WTC11 (cell line): ENCODE data around the gene PDSS2. TPM values are rescaled to one million over a fixed set of nuclear protein-coding genes. Genes with fewer than 3 reads are reported as not detected.

ENCODE experiments used
- ATAC-seq: fragments of 200-7000 bp; cut with Tn5 transposase; 2 replicates; pipeline ENCODE4 v1.10.0; 2021; ENCODE audit warnings: mild to moderate bottlenecking, moderate library complexity
- CTCF ChIA-PET: fragments of 300-600 bp; sonication (Branson Sonifier 250); formaldehyde crosslinking; loops from one replicate; lab custom pipeline; 2021; ENCODE audit warnings: antibody characterized with exemption; lab: Charles Lee
- POLR2A ChIA-PET: fragments of 350-600 bp; sonication (Branson Sonifier 250); formaldehyde crosslinking; loops from one replicate; lab custom pipeline; 2021; ENCODE audit warnings: antibody characterized with exemption; lab: Charles Lee
- DNase-seq: peaks from one replicate; pipeline ENCODE4 v3.0.0; 2021; ENCODE audit warnings: low spot score
- H3K27ac Mint-ChIP-seq: 2 replicates; pipeline ENCODE4 v1.8.0; 2021; ENCODE audit warnings: mixed read lengths
- H3K27me3 Mint-ChIP-seq: 2 replicates; pipeline ENCODE4 v1.8.0; 2021; ENCODE audit warnings: low read depth, mild to moderate bottlenecking, moderate library complexity, mixed read lengths
- H3K36me3 Mint-ChIP-seq: 2 replicates; pipeline ENCODE4 v1.8.0; 2021; ENCODE audit warnings: mixed read lengths
- H3K4me1 Mint-ChIP-seq: 2 replicates; pipeline ENCODE4 v1.8.0; 2022; ENCODE audit warnings: mixed read lengths
- H3K4me3 Mint-ChIP-seq: 2 replicates; pipeline ENCODE4 v1.8.0; 2021; ENCODE audit warnings: mild to moderate bottlenecking, moderate library complexity, mixed read lengths
- H3K9me3 Mint-ChIP-seq: 2 replicates; pipeline ENCODE4 v1.8.0; 2021; ENCODE audit warnings: mixed read lengths
- ATF1 ChIP-seq: sonication (generic); formaldehyde crosslinking; IDR thresholded peaks from 2 replicates; pipeline ENCODE4 v1.8.1; 2023; ENCODE audit warnings: mild to moderate bottlenecking, moderate library complexity, missing genetic modification reagents
- ATF3 ChIP-seq: sonication (generic); formaldehyde crosslinking; conservative IDR thresholded peaks from 2 replicates; pipeline ENCODE4 v1.8.1; 2022; ENCODE audit warnings: mild to moderate bottlenecking, missing genetic modification reagents
- CREB1 ChIP-seq: sonication (generic); formaldehyde crosslinking; IDR thresholded peaks from 2 replicates; pipeline ENCODE4 v1.8.0; 2023; ENCODE audit warnings: mild to moderate bottlenecking, missing genetic modification reagents
- CREM ChIP-seq: sonication (generic); formaldehyde crosslinking; IDR thresholded peaks from 2 replicates; pipeline ENCODE4 v1.8.1; 2022; ENCODE audit warnings: mild to moderate bottlenecking, missing genetic modification reagents, moderate library complexity
- E2F4 ChIP-seq: sonication (generic); formaldehyde crosslinking; IDR thresholded peaks from 2 replicates; pipeline ENCODE4 v1.8.1; 2022; ENCODE audit warnings: low read depth, mild to moderate bottlenecking, moderate library complexity, missing genetic modification reagents, borderline replicate concordance
- EMX1 ChIP-seq: fragments of 250-450 bp; sonication (Bioruptor Pico); IDR thresholded peaks from 2 replicates; pipeline ENCODE4 v1.8.0; 2021; ENCODE audit warnings: mild to moderate bottlenecking
- ERG ChIP-seq: fragments of 250-450 bp; sonication (Bioruptor Pico); IDR thresholded peaks from 2 replicates; pipeline ENCODE4 v1.8.0; 2021; ENCODE audit warnings: mild to moderate bottlenecking
- FOXJ3 ChIP-seq: sonication (generic); formaldehyde crosslinking; IDR thresholded peaks from 2 replicates; pipeline ENCODE4 v1.9.0; 2021; ENCODE audit warnings: missing genetic modification reagents, mild to moderate bottlenecking, borderline replicate concordance
- FOXP4 ChIP-seq: sonication (generic); formaldehyde crosslinking; IDR thresholded peaks from 2 replicates; pipeline ENCODE4 v1.8.0; 2022; ENCODE audit warnings: mild to moderate bottlenecking, missing genetic modification reagents
- GRHL2 ChIP-seq: fragments of 250-450 bp; sonication (Bioruptor Pico); IDR thresholded peaks from 2 replicates; pipeline ENCODE4 v1.8.0; 2022; ENCODE audit warnings: mild to moderate bottlenecking, moderate library complexity; ENCODE audit not compliant: insufficient replicate concordance, severe bottlenecking
- GTF2I ChIP-seq: fragments of 250-450 bp; sonication (Bioruptor Pico); conservative IDR thresholded peaks from 2 replicates; pipeline ENCODE4 v1.4.0; 2021; ENCODE audit warnings: mild to moderate bottlenecking
- IRF2 ChIP-seq: sonication (generic); formaldehyde crosslinking; IDR thresholded peaks from 2 replicates; pipeline ENCODE4 v1.8.0; 2022; ENCODE audit warnings: low read depth, missing genetic modification reagents, borderline replicate concordance
- JUN ChIP-seq: sonication (generic); formaldehyde crosslinking; IDR thresholded peaks from 2 replicates; pipeline ENCODE4 v1.8.0; 2023; ENCODE audit warnings: mild to moderate bottlenecking, missing genetic modification reagents
- NFE2L1 ChIP-seq: sonication (generic); formaldehyde crosslinking; IDR thresholded peaks from 2 replicates; pipeline ENCODE4 v1.8.1; 2023; ENCODE audit warnings: missing genetic modification reagents
- NFYB ChIP-seq: sonication (generic); formaldehyde crosslinking; conservative IDR thresholded peaks from 2 replicates; pipeline ENCODE4 v1.8.0; 2022; ENCODE audit warnings: low read depth, missing genetic modification reagents
- NR1H2 ChIP-seq: sonication (generic); formaldehyde crosslinking; IDR thresholded peaks from 2 replicates; pipeline ENCODE4 v1.9.0; 2021; ENCODE audit warnings: mild to moderate bottlenecking, moderate library complexity, missing genetic modification reagents
- NR3C1 ChIP-seq: sonication (generic); formaldehyde crosslinking; conservative IDR thresholded peaks from 2 replicates; pipeline ENCODE4 v1.8.1; 2023; ENCODE audit warnings: low read depth, mild to moderate bottlenecking, missing genetic modification reagents
- OVOL2 ChIP-seq: fragments of 250-450 bp; sonication (Bioruptor Pico); IDR thresholded peaks from 2 replicates; pipeline ENCODE4 v1.9.0; 2021; ENCODE audit warnings: mild to moderate bottlenecking, borderline replicate concordance
- PREB ChIP-seq: sonication (generic); formaldehyde crosslinking; IDR thresholded peaks from 2 replicates; pipeline ENCODE4 v1.8.1; 2022; ENCODE audit warnings: mild to moderate bottlenecking, missing genetic modification reagents, moderate library complexity, borderline replicate concordance
- RORB ChIP-seq: fragments of 250-450 bp; sonication (Bioruptor Pico); IDR thresholded peaks from 2 replicates; pipeline ENCODE4 v1.9.0; 2021; ENCODE audit warnings: mild to moderate bottlenecking
- SMAD4 ChIP-seq: sonication (generic); formaldehyde crosslinking; IDR thresholded peaks from 2 replicates; pipeline ENCODE4 v1.8.0; 2022; ENCODE audit warnings: mild to moderate bottlenecking, missing genetic modification reagents
- ZBTB21 ChIP-seq: sonication (generic); formaldehyde crosslinking; IDR thresholded peaks from 2 replicates; pipeline ENCODE4 v1.8.1; 2023; ENCODE audit warnings: mild to moderate bottlenecking, missing genetic modification reagents, borderline replicate concordance
- ZNF317 ChIP-seq: sonication (generic); formaldehyde crosslinking; IDR thresholded peaks from 2 replicates; pipeline ENCODE4 v1.8.1; 2023; ENCODE audit warnings: low read depth, mild to moderate bottlenecking, moderate library complexity, missing genetic modification reagents, borderline replicate concordance
- ZNF416 ChIP-seq: fragments of 250-450 bp; sonication (Bioruptor Pico); IDR thresholded peaks from 2 replicates; pipeline ENCODE4 v1.9.0; 2021; ENCODE audit warnings: mild to moderate bottlenecking, inconsistent platforms
- ZNF671 ChIP-seq: fragments of 250-450 bp; sonication (Bioruptor Pico); IDR thresholded peaks from 2 replicates; pipeline ENCODE4 v1.8.0; 2021; ENCODE audit warnings: mild to moderate bottlenecking
- ZSCAN18 ChIP-seq: fragments of 250-450 bp; sonication (Bioruptor Pico); IDR thresholded peaks from 2 replicates; pipeline ENCODE4 v2.1.2; 2022; ENCODE audit warnings: mild to moderate bottlenecking, moderate library complexity
- total RNA-seq: library from RNA; stranded (reverse); gene quantifications from 3 replicates; pipeline ENCODE4 v1.2.3, GENCODE V29; 2021

Gene PDSS2
- total RNA-seq, 1 experiment from 2014 or later, result 18.3 TPM

- Mint-ChIP-seq H3K27ac (no peak overlapping the region), H3K9me3 (no peaks in the 10 kb centered on the region), H3K4me1 (peaks cover 5% of the 10 kb centered on the region), H3K27me3 (no peaks in the 10 kb centered on the region), H3K36me3 (no peaks in the 10 kb centered on the region), H3K4me3 (no peak overlapping the region)
- no peak for ATAC-seq
- ChIA-PET POLR2A (no interaction called here), CTCF (no interaction called here)
- no peak for TF ChIP-seq ZNF317 (CRISPR knock-in tag)
- no peak for TF ChIP-seq ZNF671
- no peak for TF ChIP-seq CREB1
- DNase-seq, result no peak
Measured at GRCh38 chr6:107386340-107386739, 73.0 kb downstream of the PDSS2 start.

- H3K36me3 Mint-ChIP-seq, result no peaks in the 10 kb centered on the region; the same call in 1 of the 2 replicates
- TF ChIP-seq GTF2I (CRISPR knock-in tag), result no peak
- TF ChIP-seq SMAD4 (CRISPR knock-in tag), result no peak
- TF ChIP-seq E2F4 (CRISPR knock-in tag), result no peak
- TF ChIP-seq ATF3 (CRISPR knock-in tag), result no peak
- no peak for TF ChIP-seq NR1H2 (CRISPR knock-in tag)
- no peak for TF ChIP-seq NR3C1 (CRISPR knock-in tag)
- no peak for TF ChIP-seq JUN (CRISPR knock-in tag)
- TF ChIP-seq ZSCAN18 (CRISPR knock-in tag), result no peak
- TF ChIP-seq RORB (CRISPR knock-in tag), result no peak
- no peak for TF ChIP-seq CREM (CRISPR knock-in tag)
- no peak for TF ChIP-seq EMX1 (CRISPR knock-in tag)
- TF ChIP-seq ATF1 (CRISPR knock-in tag), result no peak
- TF ChIP-seq, all 79 proteins: peak for 0
- Mint-ChIP-seq H3K27ac (0 out of 2 replicates have a peak overlapping the region, but pooled peaks have one; percentile 22), H3K27me3 (no peaks in the 10 kb centered on the region), H3K9me3 (peaks cover 15% of the 10 kb centered on the region), H3K4me1 (peaks cover 5% of the 10 kb centered on the region), H3K4me3 (no peak overlapping the region)
- POLR2A ChIA-PET, result no interaction called here
- DNase-seq (no peak), ATAC-seq (no peak)
- CTCF ChIA-PET, result no interaction called here
Measured at GRCh38 chr6:107383705-107384104, 75.7 kb downstream of the PDSS2 start.

- ATAC-seq (no peak), DNase-seq (no peak)
- Mint-ChIP-seq H3K36me3 (peaks cover 9% of the 10 kb centered on the region), H3K27me3 (no peaks in the 10 kb centered on the region), H3K27ac (no peak overlapping the region), H3K9me3 (peaks cover 19% of the 10 kb centered on the region), H3K4me3 (no peak overlapping the region), H3K4me1 (no peaks in the 10 kb centered on the region)
- POLR2A ChIA-PET, result no interaction called here
- CTCF ChIA-PET, result no interaction called here
- TF ChIP-seq FOXJ3 (CRISPR knock-in tag), result no peak
- TF ChIP-seq OVOL2, result no peak
- no peak for TF ChIP-seq GRHL2 (CRISPR knock-in tag)
- TF ChIP-seq ZBTB21, result no peak
- no peak for TF ChIP-seq ERG (CRISPR knock-in tag)
- no peak for TF ChIP-seq E2F4 (CRISPR knock-in tag)
- TF ChIP-seq RORB (CRISPR knock-in tag), result no peak
- TF ChIP-seq ZNF416, result no peak
- no peak for TF ChIP-seq IRF2 (CRISPR knock-in tag)
- no peak for TF ChIP-seq PREB (CRISPR knock-in tag)
- no peak for TF ChIP-seq NFE2L1
- TF ChIP-seq FOXP4, result no peak
- no peak for TF ChIP-seq NR3C1 (CRISPR knock-in tag)
- no peak for TF ChIP-seq NFYB (CRISPR knock-in tag)
Measured at GRCh38 chr6:107374264-107374663, 85.1 kb downstream of the PDSS2 start.
